ENCODE data around the gene ENTPD8.

ENTPD8 gene

DNA sequence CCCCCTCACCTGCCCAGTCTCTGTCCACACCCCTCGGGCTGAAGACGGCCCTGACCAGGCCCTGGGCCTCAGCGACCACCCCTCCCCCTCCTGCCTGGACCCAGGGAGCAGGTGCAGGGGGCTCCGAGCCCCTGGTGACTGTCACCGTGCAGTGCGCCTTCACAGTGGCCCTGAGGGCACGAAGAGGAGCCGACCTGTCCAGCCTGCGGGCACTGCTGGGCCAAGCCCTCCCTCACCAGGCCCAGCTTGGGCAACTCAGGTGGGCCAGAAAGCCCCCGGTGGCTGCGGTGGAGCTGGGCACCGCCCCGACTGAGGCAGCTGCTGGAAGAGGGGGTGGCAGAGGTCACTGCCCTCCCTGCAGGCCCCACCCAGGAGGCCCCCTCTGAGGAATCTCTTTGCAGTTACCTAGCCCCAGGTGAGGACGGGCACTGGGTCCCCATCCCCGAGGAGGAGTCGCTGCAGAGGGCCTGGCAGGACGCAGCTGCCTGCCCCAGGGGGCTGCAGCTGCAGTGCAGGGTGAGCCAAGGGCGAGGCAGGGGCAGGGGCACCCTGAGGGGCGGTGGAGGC is 7.7 kb downstream of the ENTPD8 start:
- in situ Hi-C loops (cut with MboI; ENCODE audit: low sequenced_read_pairs): no loop called here

DNA sequence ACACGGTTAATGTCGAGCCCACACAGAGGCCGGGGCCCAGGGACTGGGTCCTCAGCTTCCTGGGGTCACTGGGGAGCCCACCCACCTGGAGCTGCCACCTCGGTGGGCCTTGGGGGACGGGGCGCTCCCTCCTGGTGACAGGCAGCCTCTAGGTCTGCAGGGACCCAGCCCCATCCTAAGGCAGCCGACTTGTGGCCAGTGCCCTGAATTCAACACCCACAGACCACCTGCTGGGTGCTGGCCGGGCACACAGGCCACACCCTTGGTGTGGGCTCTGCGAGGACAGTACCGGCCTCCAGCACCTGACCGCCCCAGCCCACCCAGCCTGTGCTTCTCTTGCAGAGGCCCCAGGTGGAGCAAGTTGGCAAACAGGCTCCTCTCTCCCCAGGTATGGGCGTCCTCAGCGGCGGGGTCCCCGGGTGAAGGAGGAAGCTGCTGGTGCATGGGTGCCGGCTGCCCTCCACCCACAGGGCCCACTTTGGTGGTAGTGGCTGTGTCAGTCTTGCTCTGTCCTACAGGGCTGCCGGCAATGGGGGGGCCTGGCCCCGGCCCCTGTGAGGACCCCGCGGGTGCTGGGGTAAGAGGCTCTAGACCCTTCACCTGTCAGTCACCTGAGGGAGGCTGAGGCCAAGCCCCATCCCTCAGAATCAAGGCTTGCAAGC is 8.3 kb downstream of the ENTPD8 start:
- in situ Hi-C loops (cut with MboI; ENCODE audit: low sequenced_read_pairs): no loop called here

DNA sequence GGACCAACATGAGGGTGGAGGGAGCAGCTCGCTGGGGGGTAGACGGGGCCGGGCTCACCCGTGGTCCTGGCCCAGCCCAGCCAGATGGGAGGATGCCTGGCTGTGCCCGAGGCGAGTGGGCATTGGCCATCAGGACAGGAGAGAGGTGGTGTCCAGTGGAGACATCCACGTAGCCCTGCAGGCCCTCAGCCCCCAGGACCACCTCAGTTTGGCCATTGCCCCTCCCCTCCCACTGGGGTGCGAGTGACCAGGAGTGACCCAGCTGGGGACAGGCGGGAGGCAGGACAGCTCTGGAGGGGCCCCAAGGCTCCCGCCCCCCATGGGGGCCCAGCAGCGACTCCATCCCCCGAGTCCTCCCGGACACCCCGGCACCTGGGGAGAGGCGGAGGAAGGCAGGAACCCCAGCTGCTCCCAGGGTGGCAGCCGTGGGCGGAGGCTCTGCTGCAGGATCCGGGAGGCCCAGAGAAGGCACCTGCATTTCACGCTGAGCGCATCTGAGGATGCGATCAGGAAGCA is 9.7 kb downstream of the ENTPD8 start:
- in situ Hi-C loops (cut with MboI; ENCODE audit: low sequenced_read_pairs): no loop called here

DNA sequence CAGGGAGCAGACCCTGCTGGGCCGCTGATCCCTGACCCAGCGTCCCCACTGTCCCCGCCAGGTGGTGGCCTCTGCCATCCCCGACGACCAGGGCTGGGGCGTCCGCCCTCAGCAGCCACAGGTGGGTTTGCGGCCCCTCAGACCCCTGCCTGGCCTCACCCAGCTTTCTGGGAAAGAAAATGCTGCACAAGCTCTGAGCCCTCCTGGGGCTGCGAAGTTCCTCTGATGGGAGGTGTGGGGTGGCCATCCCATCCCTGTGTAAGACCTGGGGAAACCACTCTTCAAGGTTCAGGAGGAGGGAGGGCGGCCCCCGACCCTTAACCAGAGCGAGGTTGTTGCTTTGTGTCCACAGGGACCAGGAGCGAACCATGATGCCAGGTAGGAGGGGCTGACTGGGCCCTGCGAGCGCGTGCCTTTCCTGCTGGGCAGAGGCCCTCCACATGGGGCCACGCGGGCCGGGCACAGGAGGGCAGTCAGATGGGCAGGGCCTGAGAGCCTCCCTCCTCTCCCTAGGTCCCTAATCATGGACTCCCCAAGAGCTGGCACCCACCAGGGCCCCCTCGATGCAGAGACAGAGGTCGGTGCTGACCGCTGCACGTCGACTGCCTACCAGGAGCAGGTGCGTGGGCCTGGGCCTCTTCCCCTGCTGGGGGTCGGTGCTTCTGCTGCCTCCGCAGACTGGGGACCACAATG is 10.3 kb downstream of the ENTPD8 start:
- in situ Hi-C loops (cut with MboI; ENCODE audit: low sequenced_read_pairs): no loop called here

DNA sequence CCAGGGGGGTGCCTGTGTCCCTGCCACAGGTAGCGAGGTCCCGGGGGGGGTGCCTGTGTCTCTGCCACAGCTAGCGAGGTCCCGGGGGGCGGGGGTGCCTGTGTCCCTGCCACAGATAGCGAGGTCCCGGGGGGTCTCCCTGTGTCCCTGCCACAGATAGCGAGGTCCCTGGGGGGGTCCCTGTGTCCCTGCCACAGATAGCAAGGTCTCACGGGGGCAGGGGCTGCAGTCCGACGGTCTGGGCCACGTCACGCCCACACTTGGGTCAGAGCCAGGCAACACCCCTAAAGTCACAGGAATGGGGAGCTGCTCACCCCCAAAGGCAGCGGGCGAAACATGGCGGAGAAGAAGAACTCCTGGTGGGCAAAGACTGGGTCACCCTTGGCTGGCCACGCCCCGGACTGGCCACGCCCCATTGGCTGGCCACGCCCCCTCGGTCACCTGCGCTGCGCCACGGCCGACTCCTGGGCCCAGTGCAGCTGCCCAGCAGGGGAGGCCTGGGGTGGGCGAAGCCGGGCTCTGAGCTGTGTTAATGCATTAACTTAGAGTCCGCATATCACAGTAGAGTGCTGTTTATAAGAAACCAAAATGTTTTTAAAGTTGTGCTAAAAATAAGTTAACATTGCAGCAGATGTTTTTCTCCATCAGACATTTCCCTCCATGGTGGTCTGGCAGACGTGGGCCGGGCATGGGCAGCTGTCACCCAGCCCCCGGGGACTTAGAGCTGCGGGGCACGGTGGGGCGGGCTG is 11.0 kb downstream of the ENTPD8 start:
- in situ Hi-C loops (cut with MboI; ENCODE audit: low sequenced_read_pairs): no loop called here

DNA sequence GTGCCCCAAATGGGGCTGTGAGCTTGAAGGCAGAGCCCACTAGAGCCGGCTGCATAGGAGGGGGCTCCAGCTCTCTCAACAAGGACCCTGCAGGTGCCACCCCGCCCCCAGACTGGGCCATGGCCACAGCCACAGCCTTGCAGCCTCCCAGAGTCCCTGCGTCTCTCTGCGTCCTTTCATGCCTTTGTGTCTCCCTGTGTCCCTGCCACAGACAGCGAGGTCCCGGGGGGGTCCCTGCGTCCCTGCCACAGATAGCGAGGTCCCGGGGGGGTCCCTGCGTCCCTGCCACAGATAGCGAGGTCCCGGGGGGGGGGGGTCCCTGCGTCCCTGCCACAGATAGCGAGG is 11.6 kb downstream of the ENTPD8 start:
- in situ Hi-C loops (cut with MboI; ENCODE audit: low sequenced_read_pairs): no loop called here

DNA sequence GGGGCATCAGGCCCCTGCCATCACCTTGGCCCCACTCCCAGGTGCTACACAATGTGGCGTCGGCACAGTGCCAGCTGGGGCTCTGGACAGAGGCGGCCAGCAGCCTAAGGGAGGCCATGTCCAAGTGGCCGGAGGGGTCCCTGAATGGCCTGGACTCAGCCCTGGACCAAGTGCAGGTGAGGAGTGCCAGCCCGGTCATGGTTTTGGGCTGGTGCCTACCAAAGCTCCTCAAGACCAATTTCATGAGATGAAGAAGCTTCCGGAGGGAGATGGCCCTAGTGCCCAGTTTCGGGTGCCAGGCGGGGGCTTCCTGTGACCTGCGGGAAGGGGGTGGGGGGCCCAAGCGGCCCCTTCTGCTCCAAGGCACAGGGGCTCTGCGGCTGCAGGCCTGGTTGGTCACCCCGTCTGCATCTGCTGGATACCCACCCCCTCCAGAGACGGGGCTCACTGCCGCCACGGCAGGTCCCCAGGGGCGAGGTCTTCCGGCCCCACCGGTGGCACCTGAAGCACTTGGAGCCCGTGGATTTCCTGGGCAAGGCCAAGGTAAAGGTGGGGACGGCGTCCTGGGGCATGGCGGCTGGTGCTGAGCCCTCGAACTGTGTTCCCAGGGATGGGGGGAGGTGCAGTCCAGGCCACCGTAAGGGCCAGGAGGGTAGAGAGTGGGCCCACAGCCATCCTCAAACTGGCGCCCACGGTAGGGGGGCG is 12.2 kb downstream of the ENTPD8 start:
- in situ Hi-C loops (cut with MboI; ENCODE audit: low sequenced_read_pairs): no loop called here

DNA sequence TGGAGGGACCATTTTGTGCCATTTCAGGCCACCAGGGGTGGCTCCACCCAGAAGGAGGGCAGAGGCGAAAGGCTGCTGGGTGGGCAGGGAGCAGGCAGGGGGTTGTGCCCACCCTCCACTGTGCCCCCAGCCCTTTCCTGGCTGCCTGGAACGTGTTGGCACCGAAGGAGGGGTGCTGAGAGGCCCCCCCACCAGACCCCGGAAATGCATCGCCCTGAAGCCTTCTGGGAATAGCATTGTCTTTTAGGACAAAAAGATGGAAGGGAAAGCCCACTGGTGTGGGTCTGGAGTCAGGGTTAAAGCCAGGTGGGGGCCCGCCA is 12.9 kb downstream of the ENTPD8 start:
- in situ Hi-C loops (cut with MboI; ENCODE audit: low sequenced_read_pairs): no loop called here

DNA sequence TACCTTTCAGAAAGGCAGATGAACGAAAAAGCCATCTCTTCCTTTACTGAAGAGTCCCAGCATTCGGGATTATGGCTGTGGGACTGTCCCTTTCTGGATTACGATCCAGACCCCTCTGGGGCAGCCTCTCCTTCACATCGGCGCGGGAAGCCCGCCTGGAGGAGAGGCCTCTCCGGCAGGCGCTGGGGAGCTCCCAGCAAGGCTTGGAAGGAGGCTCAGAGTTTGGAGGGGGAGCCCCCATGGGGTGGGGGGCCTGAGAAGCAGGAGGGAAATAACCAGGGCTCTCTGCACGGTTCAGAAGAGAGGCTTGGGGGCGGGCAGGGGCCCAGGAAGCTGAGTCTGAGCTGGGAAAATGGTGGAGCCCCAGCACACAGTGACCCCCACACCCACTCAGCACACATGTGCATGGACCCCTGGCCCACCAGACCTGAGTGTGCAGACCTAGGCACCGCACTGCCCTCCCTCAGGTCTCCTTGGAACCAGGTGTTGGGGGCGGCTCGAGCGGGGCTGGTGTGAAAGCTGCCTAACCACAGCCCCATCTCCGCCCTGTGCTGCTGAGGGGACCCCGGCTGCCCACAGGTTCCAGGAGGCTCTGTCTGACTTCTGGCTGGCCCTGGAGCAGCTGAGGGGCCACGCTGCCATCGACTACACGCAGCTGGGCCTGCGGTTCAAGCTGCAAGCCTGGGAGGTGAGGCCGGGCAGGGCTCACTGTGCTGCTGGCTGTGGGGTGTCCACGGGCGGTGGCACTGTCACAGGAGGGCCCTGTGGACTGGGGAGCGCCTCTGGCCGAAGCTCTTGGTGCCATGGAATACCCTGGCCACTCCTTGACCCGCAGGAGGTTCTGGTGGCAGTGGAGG is 13.5 kb downstream of the ENTPD8 start:
- in situ Hi-C loops (cut with MboI; ENCODE audit: low sequenced_read_pairs): no loop called here

DNA sequence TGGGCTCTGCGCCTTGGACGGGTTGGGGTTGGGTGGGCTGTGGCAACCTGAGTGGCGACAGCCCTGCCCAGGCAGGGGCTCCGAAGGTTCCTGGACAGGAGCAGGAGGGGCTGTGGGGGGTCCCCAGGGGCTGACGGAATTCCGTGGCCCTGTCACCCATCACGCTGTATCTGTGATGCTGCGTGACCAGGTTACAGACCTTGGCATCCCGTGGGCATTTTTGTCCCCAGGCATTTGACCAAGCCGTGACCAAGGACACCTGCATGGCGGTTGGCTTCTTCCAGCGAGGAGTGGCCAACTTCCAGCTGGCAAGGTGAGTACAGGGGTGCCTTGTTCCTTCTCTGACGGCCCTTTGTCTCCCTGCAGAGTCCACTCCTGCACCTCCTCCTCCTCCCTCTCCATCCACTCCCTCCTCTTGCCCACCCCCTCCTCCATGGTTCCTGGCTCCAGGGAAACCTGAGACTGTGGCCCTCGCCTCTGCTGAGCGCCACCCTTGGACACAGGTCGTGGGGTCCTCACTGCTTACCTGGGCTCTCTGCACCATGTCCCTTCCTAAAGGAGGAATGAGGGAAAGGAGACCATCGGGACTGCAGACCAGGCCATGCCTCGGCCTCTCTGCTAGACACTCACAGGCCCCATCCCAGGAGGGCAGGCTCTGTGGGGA is 15.0 kb downstream of the ENTPD8 start:
- in situ Hi-C loops (cut with MboI; ENCODE audit: low sequenced_read_pairs): no loop called here

DNA sequence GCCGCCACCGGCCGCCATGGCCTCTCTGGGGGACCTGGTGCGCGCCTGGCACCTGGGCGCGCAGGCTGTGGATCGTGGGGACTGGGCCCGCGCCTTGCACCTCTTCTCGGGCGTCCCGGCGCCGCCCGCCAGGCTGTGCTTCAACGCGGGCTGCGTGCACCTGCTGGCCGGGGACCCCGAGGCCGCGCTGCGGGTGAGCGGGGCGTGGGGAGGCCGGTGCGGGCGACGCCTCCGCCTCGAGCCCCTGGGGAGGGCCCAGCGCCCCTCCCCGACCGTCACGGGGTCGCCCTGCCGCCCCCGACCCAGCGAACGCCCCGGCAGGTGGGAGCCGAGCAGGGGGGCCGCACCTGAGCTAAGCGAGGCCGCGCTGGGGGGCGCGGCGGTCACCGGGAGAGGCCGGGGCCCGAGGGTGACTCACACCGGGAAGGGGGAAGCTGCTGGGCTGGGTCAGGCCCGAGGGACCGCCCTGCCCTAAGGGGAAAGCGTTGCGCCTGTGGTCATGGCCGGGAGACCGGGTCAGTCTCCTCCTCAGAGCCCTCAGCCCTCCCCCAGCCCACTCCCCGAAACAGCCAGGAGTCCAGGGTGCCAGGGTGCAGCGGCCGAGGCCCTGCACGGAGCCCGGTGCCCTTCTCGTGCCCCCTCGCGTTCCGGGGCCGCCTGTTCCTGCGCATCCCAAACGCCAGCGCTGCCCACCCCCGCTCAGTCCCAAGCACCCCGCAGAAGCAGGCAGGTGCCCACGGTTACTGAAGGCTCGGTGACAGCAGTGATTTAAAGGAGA is 17.5 kb downstream of the ENTPD8 start:
- in situ Hi-C loops (cut with MboI; ENCODE audit: low sequenced_read_pairs): no loop called here

DNA sequence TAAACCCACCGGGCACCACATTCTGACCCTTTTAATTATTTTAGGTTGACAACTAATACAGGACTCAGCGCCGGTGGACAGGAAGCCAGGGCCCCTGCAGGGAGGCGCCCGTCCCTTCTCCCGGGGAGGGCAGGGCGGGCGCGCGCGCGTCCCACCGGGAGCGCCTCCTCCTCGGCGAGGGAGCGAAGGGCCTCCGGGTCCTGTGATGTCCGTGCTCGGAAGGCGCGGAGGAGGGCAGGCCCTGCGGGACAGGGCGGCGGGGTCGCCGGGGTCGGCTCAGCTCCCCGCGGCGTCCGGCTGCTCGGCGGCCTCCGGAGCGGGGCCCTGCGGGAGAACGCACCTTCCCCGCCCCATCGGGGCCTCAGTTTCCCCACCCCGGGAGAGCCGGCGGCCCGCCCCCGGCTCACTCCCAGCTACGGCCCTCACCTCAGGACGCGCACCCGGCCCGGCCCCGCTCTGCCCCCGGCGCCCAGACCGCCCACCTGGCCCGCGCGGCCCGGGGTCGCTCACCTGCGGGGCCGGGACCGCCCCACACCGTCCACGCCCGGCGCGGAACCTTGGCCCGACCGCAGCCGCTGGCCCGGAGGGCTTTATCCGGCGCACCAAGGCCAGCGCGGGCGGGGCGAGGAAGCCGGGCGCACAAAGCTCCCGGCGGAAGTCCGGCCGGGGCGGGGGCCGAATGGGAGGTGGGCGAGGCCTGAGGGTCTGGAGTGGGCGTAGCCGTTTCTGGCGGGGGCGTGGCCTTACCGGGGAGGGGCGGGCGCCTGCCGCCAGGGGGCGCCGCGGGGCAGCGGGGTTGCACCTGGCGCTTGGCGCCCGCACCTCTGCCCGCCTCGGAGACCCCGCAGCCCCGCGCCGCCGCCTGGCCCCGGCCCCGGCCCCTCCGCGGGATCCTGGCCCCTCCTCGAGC is 18.3 kb downstream of the ENTPD8 start, which contains the start of the genes EXD3 and NOXA1:
Gene EXD3 (minus strand): TSS at position 559 of the 910 bp plus-strand sequence. CDS start 27,805 bp downstream, outside the sequence.
Gene NOXA1 (plus strand): TSS at position 790 of the 910 bp plus-strand sequence. CDS start 137 bp downstream, outside the sequence.
- in situ Hi-C loops (cut with MboI; ENCODE audit: low sequenced_read_pairs): no loop called here

DNA sequence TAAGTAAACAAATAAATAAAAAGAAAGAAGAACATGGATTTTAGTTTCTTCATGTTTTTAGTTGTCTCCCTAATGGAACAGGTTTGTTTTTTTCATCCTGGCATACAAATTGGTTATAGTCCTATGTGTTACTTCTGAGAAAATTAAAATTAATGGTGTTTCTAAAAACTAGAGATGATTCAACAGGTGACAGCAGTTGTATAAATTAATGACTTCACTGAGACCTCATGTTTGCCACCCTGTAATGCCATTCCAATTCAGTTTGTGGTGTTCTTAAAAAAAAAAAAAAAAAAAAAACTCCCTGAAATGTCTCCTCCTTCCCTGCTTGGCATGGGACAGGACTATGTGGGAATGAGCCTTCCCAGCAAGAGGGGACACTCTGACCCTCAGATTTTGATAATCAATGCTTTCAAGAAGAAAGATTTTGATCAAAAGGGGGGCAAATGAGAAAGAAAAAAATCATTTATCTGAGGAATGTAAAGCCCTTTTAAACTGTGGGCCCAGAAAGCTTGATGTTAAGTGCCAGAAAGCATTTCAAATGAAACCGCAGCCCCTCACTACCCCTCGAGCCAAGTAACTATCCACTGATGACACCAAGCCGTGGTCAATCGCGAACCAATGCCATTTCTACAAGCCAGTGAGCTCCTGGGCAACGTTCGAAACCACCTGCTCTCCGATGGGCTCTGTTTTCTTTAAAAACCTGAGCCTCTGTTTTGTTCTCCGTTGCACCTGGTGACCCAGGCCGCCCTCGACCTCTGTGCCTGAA is 19.1 kb downstream of the ENTPD8 start:
- in situ Hi-C loops (cut with MboI; ENCODE audit: low sequenced_read_pairs): no loop called here

DNA sequence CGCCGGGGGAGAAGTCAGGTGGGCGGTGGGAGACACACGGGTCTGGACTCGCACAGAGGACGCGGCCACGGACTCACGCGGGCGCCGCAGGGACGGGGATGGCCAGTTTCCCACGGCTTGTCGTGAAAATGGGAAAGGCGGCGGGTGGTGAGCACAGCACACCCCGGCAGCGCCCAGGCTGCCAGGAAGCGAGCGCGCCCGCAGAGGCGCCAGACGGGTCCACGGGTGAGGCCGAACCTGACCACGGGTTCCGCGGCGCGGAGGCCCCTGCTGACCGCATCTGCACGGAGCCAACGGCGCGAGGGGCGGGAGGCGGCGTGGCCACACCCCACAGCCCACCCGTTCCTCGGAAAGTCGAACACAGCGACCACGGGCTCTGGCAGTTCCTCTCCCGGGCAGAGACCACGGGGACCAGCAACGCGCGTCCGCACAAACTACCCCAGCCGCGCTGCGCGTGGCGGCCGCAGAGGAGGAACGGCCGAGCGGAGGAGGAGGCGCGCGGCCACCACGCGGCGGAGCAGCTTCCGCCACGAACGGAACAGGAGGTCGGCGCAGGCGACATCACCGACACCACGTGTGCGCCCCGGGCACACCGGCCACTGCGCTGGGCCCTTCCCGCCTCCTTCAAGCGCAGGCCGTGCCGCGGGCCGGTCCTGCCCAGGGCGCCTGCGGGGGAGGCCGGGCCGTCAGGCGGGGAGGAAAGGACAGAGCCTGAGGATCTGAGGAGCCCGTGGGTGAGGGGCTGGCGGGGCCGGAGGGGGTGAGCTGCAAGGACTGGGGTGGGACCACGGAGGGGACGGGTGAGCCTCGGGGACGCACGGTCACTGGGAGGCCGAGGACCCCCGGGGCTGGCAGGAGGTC is 23.8 kb downstream of the ENTPD8 start:
- in situ Hi-C loops (cut with MboI; ENCODE audit: low sequenced_read_pairs): no loop called here

DNA sequence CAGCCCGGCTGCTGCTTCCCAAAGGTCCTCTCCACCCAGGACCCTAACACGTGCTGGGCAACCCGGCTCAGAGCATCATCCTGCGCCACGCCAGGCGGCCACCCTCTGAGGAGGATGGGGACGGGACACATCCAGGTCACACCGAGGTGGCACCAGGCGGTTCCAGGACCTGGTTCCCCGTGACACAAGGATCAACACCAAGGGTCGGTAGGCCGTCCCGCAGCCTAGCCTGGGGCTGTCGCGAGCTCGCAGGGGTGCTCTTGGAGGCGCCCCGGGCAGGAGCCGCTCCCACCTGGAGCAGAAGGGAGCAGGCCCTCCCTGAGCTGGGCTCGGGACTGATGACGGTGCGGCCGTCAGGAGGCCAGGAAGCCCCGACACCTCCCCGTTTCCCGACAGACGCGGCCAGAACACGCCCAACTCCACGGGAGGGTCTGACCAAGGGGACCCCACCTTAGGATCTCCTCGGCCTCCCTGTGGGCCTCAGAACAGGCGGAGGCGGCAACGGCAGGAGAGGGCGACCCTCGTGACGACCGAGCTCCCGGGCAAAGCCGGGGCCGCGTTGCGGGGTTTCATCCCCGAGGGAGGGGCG is 24.5 kb downstream of the ENTPD8 start:
- in situ Hi-C loops (cut with MboI; ENCODE audit: low sequenced_read_pairs): no loop called here

All from HL-60/S4 treated with retinoic acid at 250 ng/mL for 4 days and 3 days (cell line).